RWPE1 (cell line): Measurements from ENCODE around the gene SLC6A6.

Experiments used
- CTCF ChIA-PET: fragments of 350-600 bp; sonication (Branson Sonifier 250); formaldehyde crosslinking; extraction: SDS; loops from one replicate; lab custom pipeline; 2021; lab: Yijun Ruan, JAX
- POLR2A ChIA-PET: fragments of 400-600 bp; formaldehyde crosslinking; extraction: SDS; loops from one replicate; lab custom pipeline; 2020; ENCODE audit warnings: antibody characterized with exemption; ENCODE audit not compliant: low non-redundant PET; lab: Yijun Ruan, JAX
- DNase-seq: peaks from one replicate; pipeline ENCODE4 v3.0.0; 2012; ENCODE audit warnings: low spot score
- H3K27ac ChIP-seq: fragments of 450-650 bp; 2 replicates; pipeline ENCODE4 v1.5.1; 2017
- CTCF ChIP-seq: fragments of 450-650 bp; conservative IDR thresholded peaks from 2 replicates; pipeline ENCODE4 v1.5.1; 2017; ENCODE audit warnings: low read depth, mild to moderate bottlenecking

Gene SLC6A6

DNA sequence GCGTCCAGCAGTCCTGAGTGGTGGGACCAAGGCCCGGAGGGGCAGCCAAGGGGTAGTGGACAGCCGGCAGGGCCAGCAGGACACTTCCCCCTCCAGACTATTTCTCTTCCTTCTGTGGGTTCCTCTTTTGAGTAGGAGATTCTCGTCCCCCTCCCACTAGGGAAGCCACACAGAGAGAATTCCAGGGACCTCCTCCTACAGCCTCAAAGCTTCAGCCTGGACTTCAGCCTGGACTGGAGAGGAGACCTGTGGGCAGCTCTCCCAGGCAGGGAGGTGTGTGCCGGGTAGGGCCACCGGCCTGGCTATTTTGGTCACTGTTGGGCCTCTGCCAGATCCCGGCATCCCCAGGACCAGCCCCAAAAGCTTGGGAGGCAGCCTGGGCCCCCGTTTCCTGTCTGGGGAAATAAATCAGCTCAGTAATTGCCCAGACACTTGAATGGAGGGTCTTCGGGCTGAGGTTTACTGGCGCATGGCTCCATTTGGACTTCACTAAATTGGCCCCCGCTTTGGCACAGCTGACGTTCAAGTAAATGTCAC lies 1.3 kb downstream of the SLC6A6 start:
- ChIA-PET CTCF (interaction anchor here (0.6 to 1.3 kb wide), 3 partner anchors 58 to 87 kb away, joined by 3 to 4 read pairs (median 4); no protein-coding TSS in a partner anchor), POLR2A (no interaction called here)
- TF ChIP-seq CTCF = no peak
- peak overlapping the region; percentile 86 for H3K27ac ChIP-seq
- DNase-seq = no peak

GRCh38 chr3:14404186-14404585 lies 1.8 kb downstream of the SLC6A6 start:
- no peak for DNase-seq
- POLR2A ChIA-PET = no interaction called here
- CTCF ChIA-PET = interaction anchor here (0.6 to 1.3 kb wide), 3 partner anchors 57 to 86 kb away, joined by 3 to 4 read pairs (median 4); no protein-coding TSS in a partner anchor
- no peak for TF ChIP-seq CTCF
- peak overlapping the region; percentile 86 for H3K27ac ChIP-seq

DNA sequence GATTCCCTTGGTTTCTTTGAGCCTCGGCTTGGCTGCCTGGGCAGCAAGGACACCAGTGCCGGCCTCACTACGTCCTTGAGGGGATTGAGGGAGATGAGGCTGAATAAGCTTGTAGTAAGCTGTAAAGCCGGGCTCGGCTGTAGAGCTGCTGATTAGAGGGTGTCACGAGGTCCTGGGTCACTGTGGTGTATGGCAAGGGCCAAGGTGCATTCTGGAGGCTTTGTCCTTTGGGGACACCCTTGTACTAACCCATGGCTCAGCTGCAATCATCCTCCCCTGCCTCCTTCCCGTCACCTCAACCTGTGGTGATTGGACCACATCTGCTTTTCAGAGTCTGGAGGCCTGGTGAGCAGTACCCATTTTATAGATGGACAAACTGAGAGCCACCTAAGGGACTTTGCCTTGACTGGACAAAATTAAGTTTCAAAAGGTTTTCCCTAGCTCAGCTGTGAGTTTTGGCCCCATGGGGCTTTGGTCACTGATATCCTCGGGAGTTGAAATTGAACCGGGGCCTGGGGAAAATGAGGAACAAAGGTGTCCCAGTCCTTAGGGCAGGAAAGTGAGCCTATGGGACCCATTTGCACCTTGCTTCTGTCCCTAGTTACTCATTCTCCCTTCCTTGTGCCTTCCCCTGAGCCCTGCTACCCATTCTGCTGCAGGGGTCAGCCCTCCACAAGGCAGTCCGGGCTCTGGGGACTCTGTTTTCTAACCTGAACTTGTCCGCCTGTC lies 2.4 kb downstream of the SLC6A6 start:
- no peak for TF ChIP-seq CTCF
- CTCF ChIA-PET = interaction anchor here (1.3 kb wide), 1 partner anchor 57 kb away, joined by 4 read pairs; no protein-coding TSS in a partner anchor
- no peak for DNase-seq
- H3K27ac ChIP-seq = peak overlapping the region; percentile 25; the same call in 1 of the 2 replicates
- POLR2A ChIA-PET = no interaction called here

GRCh38 chr3:14405360-14406238 lies 3.2 kb downstream of the SLC6A6 start:
- POLR2A ChIA-PET = no interaction called here
- TF ChIP-seq CTCF = no peak
- H3K27ac ChIP-seq = peak overlapping the region; percentile 25
- CTCF ChIA-PET = interaction anchor here (0.7 kb wide), 1 partner anchor 1850 kb away, joined by 5 read pairs; no protein-coding TSS in a partner anchor
- no peak for DNase-seq

DNA sequence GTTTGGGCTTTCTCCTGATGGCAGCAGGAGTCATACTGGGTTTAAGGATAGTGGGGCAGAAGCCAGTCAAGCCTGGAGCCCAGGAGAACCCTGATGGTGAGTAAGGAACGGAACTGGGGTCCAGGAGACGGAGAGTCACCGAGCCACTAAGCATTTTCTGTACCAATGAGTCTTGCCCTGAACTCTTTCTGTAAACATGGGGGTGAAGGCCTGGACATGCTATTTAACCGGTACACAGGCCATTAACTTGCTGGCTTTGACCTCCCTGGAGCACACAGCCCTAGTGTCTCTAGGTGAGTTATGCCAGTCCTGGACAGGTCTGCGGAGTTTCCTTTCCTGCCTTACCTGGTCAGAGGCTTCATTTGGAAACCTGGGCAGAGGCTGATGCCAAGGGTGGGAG lies 3.9 kb downstream of the SLC6A6 start:
- no peak for DNase-seq
- POLR2A ChIA-PET = no interaction called here
- H3K27ac ChIP-seq = peak overlapping the region; percentile 25
- no peak for TF ChIP-seq CTCF
- CTCF ChIA-PET = no interaction called here

GRCh38 chr3:14406766-14407165 lies 4.4 kb downstream of the SLC6A6 start:
- TF ChIP-seq CTCF = no peak
- POLR2A ChIA-PET = no interaction called here
- CTCF ChIA-PET = no interaction called here
- H3K27ac ChIP-seq = no peak overlapping the region
- no peak for DNase-seq
